ENCODE measurements around the gene GRIK1.

Gene GRIK1

GRCh38 chr21:29585462-29585861 lies 354.3 kb downstream of the GRIK1 start:
- DNase-seq = no peak

GRCh38 chr21:29583424-29583924 lies 356.3 kb downstream of the GRIK1 start:
- DNase-seq = no peak

GRCh38 chr21:29582855-29583254 lies 356.9 kb downstream of the GRIK1 start:
- no peak for DNase-seq

GRCh38 chr21:29581393-29581792 lies 358.4 kb downstream of the GRIK1 start:
- DNase-seq = no peak

- DNase-seq = no peak
Measured at GRCh38 chr21:29580732-29581285, 359.0 kb downstream of the GRIK1 start.

- no peak for DNase-seq
Measured at GRCh38 chr21:29578306-29578705, 361.5 kb downstream of the GRIK1 start.

- DNase-seq = no peak
Measured at GRCh38 chr21:29571949-29572348, 367.8 kb downstream of the GRIK1 start.

GRCh38 chr21:29568020-29568697 lies 371.6 kb downstream of the GRIK1 start:
- no peak for DNase-seq

- no peak for DNase-seq
Measured at GRCh38 chr21:29557931-29558725, 381.7 kb downstream of the GRIK1 start.

GRCh38 chr21:29557200-29557599 lies 382.6 kb downstream of the GRIK1 start:
- DNase-seq = no peak

- DNase-seq = no peak
Measured at GRCh38 chr21:29555601-29556000, 384.2 kb downstream of the GRIK1 start.

GRCh38 chr21:29550205-29550604 lies 389.6 kb downstream of the GRIK1 start:
- DNase-seq = no peak

- DNase-seq = no peak
Measured at GRCh38 chr21:29549614-29550013, 390.2 kb downstream of the GRIK1 start.

GRCh38 chr21:29547998-29548397 lies 391.8 kb downstream of the GRIK1 start:
- DNase-seq = no peak

GRCh38 chr21:29546071-29546470 lies 393.7 kb downstream of the GRIK1 start:
- DNase-seq = no peak

- no peak for DNase-seq
Measured at GRCh38 chr21:29540289-29540688, 399.5 kb downstream of the GRIK1 start.

GRCh38 chr21:29538115-29538514 lies 401.7 kb downstream of the GRIK1 start:
- DNase-seq = no peak

- DNase-seq = no peak
Measured at GRCh38 chr21:29534448-29534847, 405.3 kb downstream of the GRIK1 start.

- DNase-seq = no peak
Measured at GRCh38 chr21:29529139-29529538, 410.7 kb downstream of the GRIK1 start.

- DNase-seq = no peak
Measured at GRCh38 chr21:29526545-29526944, 413.3 kb downstream of the GRIK1 start.

GRCh38 chr21:29524055-29524454 lies 415.7 kb downstream of the GRIK1 start:
- DNase-seq = no peak

GRCh38 chr21:29523646-29524045 lies 416.1 kb downstream of the GRIK1 start:
- DNase-seq = no peak

- no peak for DNase-seq
Measured at GRCh38 chr21:29521872-29522271, 417.9 kb downstream of the GRIK1 start.

- DNase-seq = no peak
Measured at GRCh38 chr21:29520171-29520570, 419.6 kb downstream of the GRIK1 start.

Measured in C1 segment of cervical spinal cord (tissue), 14 donors.